HG03064 (cell line): ENCODE results near the gene SNX13.

Experiments used
- ATAC-seq: cut with Tn5 transposase; IDR thresholded peaks from one replicate; pipeline ENCODE4 v1.9.1; 2021; ENCODE audit warnings: low read depth; ENCODE audit not compliant: unreplicated experiment

SNX13 gene

DNA sequence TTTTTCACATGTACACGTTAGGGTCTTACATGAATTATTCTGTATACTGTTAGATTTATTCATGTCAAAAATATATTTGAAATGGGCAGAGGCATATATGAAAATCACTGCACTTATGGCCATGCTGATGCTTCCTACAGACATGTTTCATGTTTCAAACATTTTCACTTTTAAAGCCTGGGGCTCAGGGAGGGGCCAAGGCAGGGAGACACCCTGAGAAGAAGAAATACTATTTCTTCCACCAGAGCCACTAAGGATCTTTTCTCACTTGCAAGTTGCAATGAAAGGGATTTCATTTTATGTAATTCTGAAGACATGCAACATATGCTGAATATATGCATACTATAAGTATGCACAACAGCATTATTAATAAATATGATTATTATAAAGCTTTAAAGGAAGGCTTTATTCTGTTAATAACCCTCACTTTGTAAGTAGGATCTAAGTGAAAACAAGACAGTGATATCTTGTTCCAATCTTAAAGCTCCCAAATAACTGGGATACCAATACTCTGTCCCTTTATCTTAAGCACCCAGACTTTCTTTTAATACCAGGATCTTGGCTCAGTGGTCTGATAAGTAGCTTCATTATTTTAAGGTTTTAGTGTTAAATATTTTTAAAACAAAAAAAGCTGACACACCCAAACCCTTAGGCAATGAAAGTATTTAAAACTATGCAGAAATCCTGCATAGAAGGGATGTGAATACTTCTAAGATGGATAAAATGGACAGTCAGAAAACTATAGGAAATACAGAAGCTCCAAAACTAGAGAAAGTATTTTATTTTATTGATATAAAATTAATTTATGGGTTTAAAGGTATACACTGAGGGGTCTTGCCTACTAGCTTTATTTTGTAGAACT, 148.0 kb downstream of the SNX13 start:
- ATAC-seq = no peak

DNA sequence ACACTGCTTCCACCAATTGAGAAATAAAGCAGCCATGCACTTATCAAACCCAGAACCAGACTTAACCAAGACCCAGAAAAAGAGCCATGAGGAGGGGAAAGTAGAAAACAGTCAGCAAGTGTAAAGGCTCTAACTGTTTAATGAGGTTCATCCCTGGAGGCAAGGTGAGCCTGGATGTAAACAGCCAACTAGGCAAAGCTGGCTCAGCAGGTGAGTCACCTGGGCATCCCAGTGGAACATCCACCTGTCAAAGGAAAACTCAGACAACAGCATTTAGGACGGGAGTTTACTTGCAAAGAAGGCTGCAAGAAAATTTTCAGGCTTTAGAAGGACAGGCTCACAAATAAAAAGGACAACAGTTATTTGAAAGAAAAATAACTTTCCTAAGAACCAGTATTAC, 153.0 kb downstream of the SNX13 start:
- ATAC-seq = no peak

DNA sequence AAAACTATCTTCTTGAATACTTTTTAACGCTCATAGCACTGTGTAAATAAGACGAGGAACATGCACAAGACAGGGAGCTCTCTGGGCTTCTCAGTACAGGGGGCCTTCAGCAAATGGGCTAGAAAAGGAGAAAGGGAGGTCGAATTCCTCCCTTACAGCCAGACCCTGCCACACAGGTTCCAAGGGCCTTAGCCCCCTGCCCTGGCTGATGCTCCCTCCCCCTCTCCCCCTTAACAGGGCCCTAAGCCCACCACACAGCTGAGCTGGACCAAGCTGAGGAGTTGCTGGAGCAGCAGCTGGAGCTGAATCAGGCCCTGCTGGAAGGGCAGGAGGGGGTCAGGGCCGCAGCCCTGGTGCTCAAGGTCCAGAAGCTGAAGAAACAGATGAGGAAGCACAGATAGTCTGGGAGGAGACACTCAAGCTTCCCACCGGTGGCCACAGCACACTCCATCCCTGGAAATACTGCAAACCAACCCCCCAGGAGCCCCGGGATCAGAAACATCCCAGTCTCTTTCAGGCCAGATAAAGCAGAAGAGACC, 153.9 kb downstream of the SNX13 start:
- ATAC-seq = no peak

DNA sequence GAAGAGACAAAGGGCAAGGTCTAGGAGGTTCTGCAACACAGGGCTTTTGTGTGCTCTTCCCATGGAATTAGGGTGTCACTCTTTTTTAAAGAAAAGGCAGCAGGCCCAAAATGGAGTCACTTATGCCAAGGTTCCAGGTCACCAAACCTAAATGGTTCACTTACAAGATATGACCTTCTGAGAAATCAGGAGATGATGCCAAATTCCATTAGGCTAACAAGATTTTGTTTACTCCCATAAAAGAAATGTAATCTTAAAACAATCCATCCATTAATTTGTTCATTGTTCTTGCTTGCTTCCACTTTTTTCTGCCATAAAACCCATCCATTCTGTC, 158.1 kb downstream of the SNX13 start:
- no peak for ATAC-seq

DNA sequence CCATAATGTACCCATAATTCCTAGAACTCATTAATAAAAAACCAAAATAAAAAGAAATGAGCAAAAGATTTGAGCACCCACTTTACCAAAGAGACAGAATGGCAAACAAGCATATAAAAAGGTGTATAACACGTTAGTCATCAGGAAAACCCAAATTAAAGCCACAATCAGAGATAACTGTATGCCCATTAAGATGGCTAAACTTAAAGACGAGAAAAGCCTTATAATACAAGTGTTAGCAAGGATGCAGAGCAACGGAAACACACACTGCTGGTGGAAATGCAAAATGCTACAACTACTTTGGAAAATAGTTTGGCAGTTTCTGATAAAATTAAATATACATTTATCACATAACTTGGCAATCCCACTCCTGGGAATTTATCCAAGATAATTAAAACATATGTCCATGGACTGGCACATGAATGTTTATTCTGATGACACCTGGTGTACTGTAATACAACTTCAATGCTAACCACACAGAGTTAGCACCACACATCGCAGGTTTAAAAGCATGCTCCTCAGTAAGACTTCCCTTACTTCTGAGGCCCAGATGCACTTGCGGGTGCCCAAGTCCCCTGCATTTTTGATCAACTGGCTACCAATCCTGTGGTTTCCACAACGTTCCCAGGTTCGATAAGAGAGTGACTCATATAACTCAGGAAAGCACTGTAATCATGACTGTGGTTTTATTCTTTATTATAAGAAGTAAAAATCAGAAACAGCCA, 158.6 kb downstream of the SNX13 start:
- ATAC-seq = no peak

DNA sequence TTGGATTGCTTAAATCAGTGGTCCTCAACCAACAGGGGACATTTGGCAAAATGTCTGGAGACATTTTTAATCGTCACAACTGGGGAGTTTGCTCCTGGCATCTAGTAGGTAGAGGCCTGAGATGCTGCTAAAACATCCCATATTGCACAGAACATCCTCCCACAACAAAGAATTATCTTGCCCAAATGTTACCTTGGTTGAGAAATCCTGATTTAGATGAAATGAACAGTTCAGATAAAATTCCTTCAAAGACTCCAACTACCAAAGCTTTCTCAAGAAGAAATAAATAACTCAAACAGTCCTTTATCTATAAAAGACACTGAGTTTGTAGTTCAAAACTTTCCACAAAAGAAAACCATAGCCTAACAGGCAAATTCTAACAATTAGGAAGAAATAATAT, 160.9 kb downstream of the SNX13 start:
- ATAC-seq = no peak

DNA sequence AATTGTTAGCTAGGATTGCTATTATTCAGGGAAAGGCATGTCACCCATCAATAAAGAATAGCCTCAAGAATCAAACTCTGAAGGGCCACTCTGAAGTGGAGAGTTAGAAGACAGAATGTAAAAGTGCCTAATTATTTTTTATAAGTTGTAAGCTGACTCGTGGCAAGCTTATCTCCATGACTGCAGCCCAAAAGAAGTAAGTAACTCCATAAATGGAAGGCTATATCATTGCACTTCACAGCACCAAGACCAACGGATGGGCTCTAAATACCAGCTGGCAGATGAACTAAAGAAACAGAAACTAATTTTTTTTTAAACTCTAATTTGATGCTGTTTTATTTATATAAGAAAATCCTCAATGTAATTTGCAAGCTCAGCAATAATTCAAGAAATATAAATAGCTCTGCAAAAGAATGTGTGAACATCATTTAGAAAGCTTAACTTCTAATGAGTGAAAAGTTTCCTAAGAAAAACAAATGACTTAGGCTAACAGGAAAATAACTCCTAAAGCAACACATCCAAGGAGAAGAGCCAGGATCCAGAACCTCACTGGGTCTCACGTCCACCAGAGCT, 165.5 kb downstream of the SNX13 start:
- ATAC-seq = no peak

DNA sequence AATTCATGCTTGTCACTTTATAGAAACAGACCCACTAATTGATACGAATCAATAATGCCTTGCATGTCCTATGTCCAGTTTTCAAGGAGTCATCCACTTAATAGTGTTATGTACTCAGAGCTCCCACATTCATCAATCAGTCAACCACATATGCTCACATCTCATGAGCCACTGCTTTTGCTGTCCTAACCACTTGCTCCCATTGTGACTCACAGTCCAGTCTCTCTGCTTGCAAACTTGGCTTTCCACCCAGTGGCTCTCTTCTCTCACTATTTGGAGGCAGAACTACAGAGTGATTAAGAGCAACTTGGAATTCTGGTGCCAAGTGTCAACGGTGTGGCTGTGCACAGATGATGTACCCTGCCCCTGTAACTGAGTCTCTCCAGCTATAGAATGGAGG, 166.0 kb downstream of the SNX13 start:
- ATAC-seq = no peak

DNA sequence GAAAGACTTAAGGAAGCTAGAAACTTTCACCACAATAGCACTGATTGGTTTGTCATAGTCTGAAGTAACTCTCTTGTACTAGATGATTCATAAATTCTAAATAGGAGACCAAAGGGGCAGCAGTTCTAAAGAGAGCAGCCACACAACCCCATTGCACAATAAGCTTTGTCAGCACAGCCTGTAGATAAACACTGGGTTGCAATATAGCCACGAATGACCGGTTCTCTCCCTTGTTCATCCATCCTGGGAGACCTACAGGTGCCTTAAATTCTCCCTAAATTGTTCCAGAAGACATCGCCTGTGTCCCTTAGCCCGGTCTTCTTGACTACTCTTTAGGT, 167.0 kb downstream of the SNX13 start:
- ATAC-seq = no peak

DNA sequence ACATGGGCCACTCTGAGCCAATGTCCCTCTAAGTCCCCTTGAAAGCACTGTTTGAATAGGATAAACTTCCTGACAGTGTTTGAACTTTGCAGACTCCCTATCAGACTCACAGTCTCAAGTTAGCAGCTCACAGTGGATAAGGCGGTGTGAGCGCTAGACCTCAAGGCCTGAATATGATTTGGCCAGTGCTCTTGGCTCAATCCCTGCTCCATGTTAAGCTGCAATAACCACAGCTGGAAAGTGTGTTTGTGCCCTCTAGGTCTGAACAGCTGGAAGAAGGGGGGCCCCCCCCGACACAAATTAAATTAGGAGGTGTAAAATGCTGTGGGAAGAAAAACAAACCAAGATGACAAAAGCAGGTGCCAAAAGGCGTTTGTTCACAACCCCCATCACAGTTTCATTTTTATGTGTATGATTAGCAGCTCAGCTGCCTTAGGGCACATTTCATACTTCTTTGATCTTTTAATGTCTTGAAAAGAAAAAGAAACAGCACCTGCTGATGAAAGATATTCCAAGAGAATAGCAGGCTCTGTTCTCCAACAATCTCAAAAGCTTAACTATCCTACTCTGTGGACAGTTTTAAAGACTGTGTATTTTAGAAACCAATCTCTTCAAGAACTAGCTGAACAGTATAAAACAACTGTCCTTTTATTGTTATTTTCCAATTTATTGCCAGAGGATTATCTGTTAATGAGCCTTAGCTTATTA, 167.6 kb downstream of the SNX13 start:
- ATAC-seq = no peak

DNA sequence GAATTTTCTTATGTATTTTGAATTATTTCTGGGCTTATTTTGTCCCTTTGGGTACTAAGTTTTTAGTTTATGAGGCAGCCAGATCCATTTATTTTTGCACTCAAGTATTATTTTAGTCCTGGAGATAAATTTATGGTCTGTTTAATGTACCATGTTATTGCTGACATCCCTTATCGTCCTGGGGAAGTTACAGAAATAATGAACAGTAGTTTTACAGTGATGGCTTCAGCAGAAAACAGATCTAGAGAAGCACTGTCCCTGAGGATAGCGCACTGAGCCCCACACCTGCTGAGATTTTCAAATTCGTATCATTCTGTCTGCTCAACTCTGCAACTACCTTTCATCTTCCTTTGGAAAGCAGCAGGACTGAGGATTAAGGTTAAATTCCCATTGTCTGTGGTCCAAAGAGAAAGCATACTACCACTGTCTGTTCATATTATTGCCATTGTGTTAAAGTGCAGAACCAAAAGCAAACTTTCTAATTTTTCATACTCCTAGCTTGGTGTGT, 168.3 kb downstream of the SNX13 start:
- ATAC-seq = no peak

DNA sequence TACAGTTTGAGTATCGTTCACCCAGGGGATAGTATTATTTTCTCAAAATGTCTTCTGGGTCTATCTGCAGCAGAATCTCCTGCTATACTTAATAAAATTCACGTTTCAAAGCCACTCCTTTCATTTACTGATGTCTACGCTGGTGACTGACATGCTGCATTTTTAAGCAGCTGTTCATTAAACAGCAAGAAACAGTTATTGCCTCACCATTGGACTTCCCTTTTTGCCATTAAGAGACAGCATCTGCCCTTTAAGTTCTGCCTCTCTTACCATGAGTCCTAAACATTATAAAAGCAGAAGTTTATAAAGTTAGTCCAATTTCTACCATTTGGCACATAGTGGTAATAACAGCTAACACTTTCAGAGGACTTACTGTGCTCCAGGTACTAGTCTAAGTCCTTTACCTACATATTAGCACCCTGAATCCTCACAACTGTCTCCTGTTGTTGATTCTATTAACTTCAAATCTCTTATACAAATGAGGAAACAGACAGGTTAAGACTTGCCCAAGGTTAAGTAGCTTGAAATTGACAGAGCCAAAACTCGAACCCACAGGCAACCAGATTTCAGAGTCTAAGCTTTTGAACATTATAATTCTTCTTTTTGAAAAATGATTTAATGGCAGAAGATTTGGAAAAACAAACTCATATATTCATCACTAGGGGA, 169.5 kb downstream of the SNX13 start:
- ATAC-seq = no peak

DNA sequence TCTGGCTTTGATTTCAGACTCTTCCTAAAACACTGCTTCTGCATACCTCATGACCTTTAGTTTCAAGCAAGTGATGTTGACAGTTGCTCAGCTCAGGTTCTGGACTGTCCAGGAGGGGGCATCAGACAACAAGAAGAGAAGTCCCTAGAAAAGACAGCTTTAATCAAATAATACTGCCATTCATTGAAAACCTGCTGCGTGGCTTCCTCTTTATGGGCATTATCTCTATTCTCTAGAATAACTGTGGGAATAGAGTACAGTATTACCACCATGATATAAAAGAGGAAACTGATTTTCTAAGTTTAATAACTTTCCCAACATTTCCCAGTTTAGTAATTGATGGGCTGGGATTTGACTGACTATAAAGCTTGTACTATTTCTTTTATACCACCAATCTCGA, 170.4 kb downstream of the SNX13 start:
- peak; percentile 64 for ATAC-seq

DNA sequence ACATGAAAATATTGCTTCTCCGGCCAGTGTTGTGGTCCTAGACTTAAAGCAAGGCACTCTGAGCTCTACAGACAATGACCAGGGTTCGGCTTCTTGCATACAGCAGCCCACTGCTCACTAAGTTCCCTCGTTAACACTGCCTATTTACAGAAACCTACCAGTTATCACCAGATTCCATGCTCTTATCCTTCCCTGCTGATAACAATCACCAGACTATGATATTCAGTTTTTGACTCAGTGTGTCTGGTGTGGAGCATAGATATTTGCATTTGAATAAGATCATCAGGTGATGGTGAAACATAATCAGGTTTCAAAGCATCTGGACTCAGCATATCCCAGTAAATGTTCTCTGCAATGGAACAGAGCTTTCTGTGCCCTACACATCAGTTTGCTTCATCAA, 182.3 kb downstream of the SNX13 start:
- no peak for ATAC-seq

DNA sequence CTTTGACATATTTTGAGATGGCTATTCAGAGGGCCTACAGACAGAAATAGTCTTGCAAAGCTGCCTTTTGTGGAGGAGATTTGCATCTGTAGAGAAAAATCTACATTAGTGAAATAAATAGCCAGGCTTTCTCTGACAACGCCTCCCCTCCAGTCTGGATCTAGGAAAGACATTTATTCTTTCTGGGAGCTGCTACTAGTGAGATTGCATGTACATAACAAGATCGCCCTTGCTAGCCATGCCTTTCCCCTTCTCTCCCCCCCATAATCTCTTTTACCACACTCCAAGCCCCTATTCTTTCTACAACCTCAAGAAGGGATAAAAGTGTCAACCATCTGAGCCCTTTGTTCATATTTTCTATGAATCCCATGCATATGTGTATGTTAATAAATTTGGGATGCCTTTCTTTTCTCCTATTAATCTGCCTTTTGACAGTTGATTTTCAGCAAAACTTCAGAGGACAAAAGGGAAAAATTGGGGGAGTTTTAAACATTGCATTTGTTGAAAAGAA, 194.2 kb downstream of the SNX13 start:
- no peak for ATAC-seq

DNA sequence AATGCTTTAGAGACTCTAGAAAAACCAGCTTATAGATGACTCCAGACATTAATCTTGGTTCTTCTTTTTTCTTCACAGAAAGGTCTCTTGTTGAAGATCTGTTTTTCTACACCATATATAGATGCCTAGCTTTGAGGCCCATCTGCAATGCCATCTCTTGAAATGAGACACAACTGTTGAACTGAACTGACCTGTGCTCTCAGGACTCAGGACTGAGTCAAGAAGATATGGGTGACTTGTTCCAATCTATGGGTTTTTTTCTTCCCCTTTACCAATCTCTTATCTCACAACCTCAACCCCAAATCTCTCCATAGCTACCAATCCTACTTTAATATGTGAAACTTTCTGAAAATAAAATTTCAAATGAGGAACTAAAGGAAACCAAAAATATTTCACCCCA, 194.7 kb downstream of the SNX13 start:
- no peak for ATAC-seq

DNA sequence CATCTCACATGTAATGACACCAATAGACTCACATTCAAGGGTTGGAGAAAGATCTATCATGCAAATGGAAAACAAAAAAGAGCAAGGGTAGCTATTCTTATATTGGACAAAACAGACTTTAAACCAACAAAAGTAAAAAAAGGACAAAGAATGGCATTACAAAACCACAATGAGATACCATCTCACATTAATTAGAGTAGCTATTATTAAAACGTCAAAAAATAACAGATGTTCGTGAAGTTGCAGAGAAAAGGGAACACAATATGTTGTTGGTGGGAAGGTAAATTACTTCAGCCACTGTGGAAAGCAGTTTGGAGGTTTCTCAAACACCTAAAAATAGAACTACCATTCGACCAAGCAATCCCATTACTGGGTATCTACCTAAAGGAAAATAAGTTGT, 197.0 kb downstream of the SNX13 start:
- ATAC-seq = no peak

DNA sequence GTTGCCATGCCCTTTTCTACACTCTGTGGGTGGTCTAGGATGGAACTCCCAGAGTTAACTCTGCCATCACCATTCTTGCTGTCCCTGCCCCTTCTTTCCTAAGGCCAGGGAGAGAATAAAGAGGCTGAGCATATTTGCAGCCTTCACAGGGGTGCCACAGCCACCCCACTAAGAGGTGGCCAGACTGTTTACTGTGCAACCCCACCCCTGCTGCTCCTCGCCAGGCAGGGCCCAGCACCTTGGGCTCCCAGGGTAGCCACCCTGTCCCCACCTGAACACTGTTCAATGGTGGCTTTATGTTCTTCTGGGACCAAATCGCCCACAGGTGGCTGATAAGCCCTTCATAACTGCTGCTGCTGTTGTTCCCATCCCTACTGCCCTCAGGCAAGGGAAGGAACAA, 198.9 kb downstream of the SNX13 start:
- ATAC-seq = no peak
